B cell (primary cell): ENCODE measurements around the gene MYL7. TPM values are rescaled to one million over a fixed set of nuclear protein-coding genes. Genes with fewer than 3 reads are reported as not detected.

Experiments
- ATAC-seq: fragments of 200-7000 bp; cut with Tn5 transposase; one replicate; pipeline ENCODE4 v1.10.0; 2021; ENCODE audit warnings: low read depth, mild to moderate bottlenecking, moderate number of reproducible peaks, moderate library complexity
- CTCF ChIA-PET: fragments of 350-600 bp; sonication (Branson Sonifier 250); formaldehyde crosslinking; loops from one replicate; lab custom pipeline; 2021; ENCODE audit warnings: antibody characterized with exemption, inconsistent platforms; lab: Charles Lee
- POLR2A ChIA-PET: fragments of 350-600 bp; sonication (Branson Sonifier 250); formaldehyde crosslinking; loops from one replicate; lab custom pipeline; 2021; ENCODE audit warnings: antibody characterized with exemption; lab: Charles Lee
- DNase-seq: peaks from one replicate; pipeline ENCODE4 v3.0.0; 2013
- H2AFZ ChIP-seq: 2 replicates; pipeline ENCODE4 v1.6.1; 2012; ENCODE audit warnings: mild to moderate bottlenecking, low read depth, low read length; ENCODE audit not compliant: insufficient read depth, poor library complexity, severe bottlenecking
- H3K27ac ChIP-seq, 2 donors: 1 replicate in 1 of 2; 2 replicates in 1 of 2; pipeline ENCODE4 v1.5.1; 2012 to 2013; ENCODE audit warnings: low read length in 2 of 2, mild to moderate bottlenecking in 2 of 2, moderate library complexity in 1 of 2
- H3K27me3 ChIP-seq, 4 experiments: fragments of 200-600 bp in 1 of 4; sonication (generic) in 1 of 4; replicated peaks in 1 of 4; 1 replicate in 2 of 4; 2 replicates in 2 of 4; pipeline versions ENCODE4 v1.6.1 to v1.7.0; 2013 to 2016; ENCODE audit warnings: low read length in 3 of 4, mild to moderate bottlenecking in 2 of 4, mixed read lengths in 1 of 4, moderate library complexity in 1 of 4; ENCODE audit not compliant: insufficient read depth in 4 of 4, control insufficient read depth in 3 of 4; ENCODE audit errors: control extremely low read depth in 1 of 4
- H3K36me3 ChIP-seq, 2 experiments: replicated peaks in 1 of 2; 1 replicate in 1 of 2; 2 replicates in 1 of 2; pipeline versions ENCODE4 v1.6.1 to v1.7.1; 2013; ENCODE audit warnings: low read length in 1 of 2; ENCODE audit not compliant: insufficient read depth in 2 of 2, control insufficient read depth in 1 of 2; ENCODE audit errors: control extremely low read depth in 1 of 2, extremely low read depth in 1 of 2
- H3K4me1 ChIP-seq, 2 donors: fragments of 200-600 bp in 1 of 2; sonication (generic) in 1 of 2; 1 replicate in 1 of 2; 2 replicates in 1 of 2; pipeline versions ENCODE4 v1.5.1 to v1.6.1; 2013 to 2017; ENCODE audit warnings: low read length in 2 of 2; ENCODE audit not compliant: control insufficient read depth in 2 of 2, insufficient read depth in 2 of 2
- H3K4me2 ChIP-seq: replicated peaks from 2 replicates; pipeline ENCODE3; 2012; ENCODE audit warnings: mild to moderate bottlenecking, low read depth, low read length; ENCODE audit not compliant: poor library complexity, severe bottlenecking
- H3K4me3 ChIP-seq, 5 experiments: fragments of 200-600 bp in 1 of 5; sonication (generic) in 1 of 5; 1 replicate in 3 of 5; 2 replicates in 2 of 5; pipeline versions ENCODE4 v1.5.1 to v1.7.0; 2011 to 2016; ENCODE audit warnings: low read length in 4 of 5, mild to moderate bottlenecking in 4 of 5, low read depth in 2 of 5, control low read depth in 1 of 5, moderate library complexity in 1 of 5; ENCODE audit not compliant: insufficient read depth in 1 of 5; ENCODE audit errors: control extremely low read depth in 1 of 5, extremely low read depth in 1 of 5
- H3K79me2 ChIP-seq: fragments of 200-600 bp; sonication (generic); one replicate; pipeline ENCODE4 v1.6.0; 2016; ENCODE audit warnings: low read length; ENCODE audit not compliant: control insufficient read depth, insufficient read depth
- H3K9ac ChIP-seq: fragments of 200-600 bp; sonication (generic); 2 replicates; pipeline ENCODE4 v1.6.1; 2017; ENCODE audit warnings: mild to moderate bottlenecking, low read length, moderate library complexity
- H3K9me3 ChIP-seq, 3 donors: one replicate each; pipeline versions ENCODE4 v1.6.1 to v1.7.1; 2013; ENCODE audit warnings: low read length in 2 of 3; ENCODE audit not compliant: control insufficient read depth in 2 of 3, insufficient read depth in 1 of 3; ENCODE audit errors: control extremely low read depth in 1 of 3
- H4K20me1 ChIP-seq: 2 replicates; pipeline ENCODE4 v1.6.0; 2012; ENCODE audit warnings: mild to moderate bottlenecking, low read length; ENCODE audit not compliant: insufficient read depth, control insufficient read depth, poor library complexity, severe bottlenecking
- H3K27ac Mint-ChIP-seq: one replicate; pipeline ENCODE4 v1.8.0; 2021; ENCODE audit warnings: mixed read lengths
- H3K27me3 Mint-ChIP-seq: one replicate; pipeline ENCODE4 v1.8.0; 2021; ENCODE audit warnings: mixed read lengths
- H3K4me1 Mint-ChIP-seq: one replicate; pipeline ENCODE4 v1.8.0; 2021; ENCODE audit warnings: mixed read lengths
- H3K4me3 Mint-ChIP-seq: one replicate; pipeline ENCODE4 v1.8.0; 2021; ENCODE audit warnings: mixed read lengths
- H3K9me3 Mint-ChIP-seq: one replicate; pipeline ENCODE4 v1.8.0; 2022; ENCODE audit warnings: mixed read lengths; ENCODE audit not compliant: insufficient read depth
- EZH2 ChIP-seq: IDR thresholded peaks from 2 replicates; pipeline ENCODE4 v1.6.1; 2012; ENCODE audit warnings: borderline replicate concordance, low read depth, mild to moderate bottlenecking, moderate library complexity, low read length; ENCODE audit not compliant: insufficient read depth, poor library complexity, severe bottlenecking
- WGBS: methylation state at CpG from one replicate; pipeline ENCODE4 v1.1.5; 2013; ENCODE audit warnings: missing lambda C conversion rate; ENCODE audit not compliant: insufficient coverage; 5-methylcytosine and 5-hydroxymethylcytosine counted together
- intact Hi-C: fragments of 100-400 bp; cut with micrococcal nuclease; formaldehyde crosslinking; loops from one replicate; pipeline ENCODE4 v1.10.0; 2022
- polyA plus RNA-seq: library from polyadenylated mRNA; depleted of rRNA; stranded (reverse); fragments of >200 nt; gene quantifications from 2 replicates; pipeline ENCODE4 v1.2.3, GENCODE V29; 2012
- total RNA-seq, 2 donors: library from RNA; stranded (reverse); fragments of 120-200 nt in 1 of 2; gene quantifications; 1 replicate in 1 of 2; 2 replicates in 1 of 2; pipeline versions ENCODE4 v1.2.3 to v1.2.4, GENCODE V29; 2013 to 2022
- TF ChIP-seq, protein P1 (sequence below): fragments of 200-600 bp; IDR thresholded peaks from one replicate; pipeline ENCODE4 v1.8.0; 2022; ENCODE audit warnings: antibody characterized with exemption, mild to moderate bottlenecking

Gene MYL7
- total and polyA plus RNA-seq, 2 donors (not counting 1 experiment from before 2014, with no cell fraction given): not detected

DNA sequence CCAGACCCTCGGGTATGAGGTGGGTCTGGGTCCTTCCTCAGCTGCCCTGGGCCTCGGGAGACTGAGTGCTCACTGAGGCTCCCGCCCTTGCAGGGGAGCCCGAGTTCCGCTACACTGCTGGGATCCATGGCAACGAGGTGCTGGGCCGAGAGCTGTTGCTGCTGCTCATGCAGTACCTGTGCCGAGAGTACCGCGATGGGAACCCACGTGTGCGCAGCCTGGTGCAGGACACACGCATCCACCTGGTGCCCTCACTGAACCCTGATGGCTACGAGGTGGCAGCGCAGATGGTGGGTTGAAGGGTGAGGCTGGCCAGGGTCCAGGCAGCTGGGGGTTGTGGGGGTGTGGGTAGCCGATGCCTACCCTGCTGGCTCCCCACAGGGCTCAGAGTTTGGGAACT, 29.4 kb downstream of the MYL7 start:
- TF ChIP-seq EZH2: no peak
- TF ChIP-seq, protein P1, sequence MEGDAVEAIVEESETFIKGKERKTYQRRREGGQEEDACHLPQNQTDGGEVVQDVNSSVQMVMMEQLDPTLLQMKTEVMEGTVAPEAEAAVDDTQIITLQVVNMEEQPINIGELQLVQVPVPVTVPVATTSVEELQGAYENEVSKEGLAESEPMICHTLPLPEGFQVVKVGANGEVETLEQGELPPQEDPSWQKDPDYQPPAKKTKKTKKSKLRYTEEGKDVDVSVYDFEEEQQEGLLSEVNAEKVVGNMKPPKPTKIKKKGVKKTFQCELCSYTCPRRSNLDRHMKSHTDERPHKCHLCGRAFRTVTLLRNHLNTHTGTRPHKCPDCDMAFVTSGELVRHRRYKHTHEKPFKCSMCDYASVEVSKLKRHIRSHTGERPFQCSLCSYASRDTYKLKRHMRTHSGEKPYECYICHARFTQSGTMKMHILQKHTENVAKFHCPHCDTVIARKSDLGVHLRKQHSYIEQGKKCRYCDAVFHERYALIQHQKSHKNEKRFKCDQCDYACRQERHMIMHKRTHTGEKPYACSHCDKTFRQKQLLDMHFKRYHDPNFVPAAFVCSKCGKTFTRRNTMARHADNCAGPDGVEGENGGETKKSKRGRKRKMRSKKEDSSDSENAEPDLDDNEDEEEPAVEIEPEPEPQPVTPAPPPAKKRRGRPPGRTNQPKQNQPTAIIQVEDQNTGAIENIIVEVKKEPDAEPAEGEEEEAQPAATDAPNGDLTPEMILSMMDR: no peak
- H3K4me3 ChIP-seq: no peak overlapping the region
- intact Hi-C loops: no loop called here
- H3K4me1 ChIP-seq: no peaks in the 10 kb centered on the region
- POLR2A ChIA-PET: interaction anchor here (1.1 kb wide), 2 partner anchors 9 to 46 kb away, joined by 3 read pairs; partner anchors contain the start of gene PGAM2
- CTCF ChIA-PET: no interaction called here
- no peaks in the 10 kb centered on the region for H4K20me1 ChIP-seq
- no peak for ATAC-seq
- Mint-ChIP-seq H3K4me3 (no peak overlapping the region), H3K27ac (no peak overlapping the region), H3K9me3 (no peaks in the 10 kb centered on the region), H3K4me1 (no peaks in the 10 kb centered on the region), H3K27me3 (no peaks in the 10 kb centered on the region)
- DNase-seq: no peak
- H3K27ac ChIP-seq: no peak overlapping the region
- H3K36me3 ChIP-seq: peaks cover 0 to 42% of the 10 kb centered on the region in 2 experiments
- H3K9ac ChIP-seq: no peak overlapping the region
- no peak overlapping the region for H2AFZ ChIP-seq
- no peaks in the 10 kb centered on the region for H3K79me2 ChIP-seq
- no peak overlapping the region for H3K4me2 ChIP-seq
- H3K9me3 ChIP-seq: no peaks in the 10 kb centered on the region
- H3K27me3 ChIP-seq: no peaks in the 10 kb centered on the region
- WGBS: 94% methylated on average over 16 of the region's 16 CpGs

DNA sequence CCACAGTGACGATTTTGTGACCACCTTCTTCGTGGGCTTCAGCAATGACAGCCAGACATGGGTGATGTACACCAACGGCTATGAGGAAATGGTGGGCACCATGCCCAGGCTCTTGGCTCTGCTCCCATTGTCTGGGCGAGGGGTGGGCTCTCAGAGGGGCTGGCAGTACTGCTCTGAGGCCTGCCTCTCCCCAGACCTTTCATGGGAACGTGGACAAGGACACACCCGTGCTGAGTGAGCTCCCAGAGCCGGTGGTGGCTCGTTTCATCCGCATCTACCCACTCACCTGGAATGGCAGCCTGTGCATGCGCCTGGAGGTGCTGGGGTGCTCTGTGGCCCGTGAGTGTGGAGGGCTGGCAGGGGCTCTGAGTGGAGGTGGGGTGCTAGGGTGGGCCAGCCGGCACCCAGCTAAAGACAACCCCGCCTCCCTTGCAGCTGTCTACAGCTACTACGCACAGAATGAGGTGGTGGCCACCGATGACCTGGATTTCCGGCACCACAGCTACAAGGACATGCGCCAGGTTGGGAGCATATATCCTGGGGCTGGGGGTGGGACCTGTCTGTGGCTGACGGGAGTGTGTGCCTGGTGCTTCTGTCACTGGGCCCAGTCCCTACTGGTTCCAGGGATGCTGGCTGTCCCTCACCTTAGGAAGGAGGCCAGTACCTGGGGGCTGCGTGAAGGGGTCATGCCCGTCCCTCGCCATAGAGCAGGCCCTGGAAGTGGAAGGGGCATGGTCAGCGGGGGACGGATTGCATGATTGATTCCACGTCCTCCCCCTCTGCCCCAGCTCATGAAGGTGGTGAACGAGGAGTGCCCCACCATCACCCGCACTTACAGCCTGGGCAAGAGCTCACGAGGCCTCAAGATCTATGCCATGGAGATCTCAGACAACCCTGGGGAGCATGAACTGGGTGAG, 30.2 kb downstream of the MYL7 start:
- 86% methylated on average over 22 of the region's 27 CpGs for WGBS
- H3K27ac ChIP-seq: no peak overlapping the region
- ATAC-seq (no peak), DNase-seq (no peak)
- H3K9me3 ChIP-seq: no peaks in the 10 kb centered on the region
- H2AFZ ChIP-seq: no peak overlapping the region
- peaks cover 0 to 5% of the 10 kb centered on the region in 2 donors for H3K4me1 ChIP-seq
- H3K27me3 Mint-ChIP-seq: no peaks in the 10 kb centered on the region
- H3K27me3 ChIP-seq: no peaks in the 10 kb centered on the region
- no peak overlapping the region for H3K9ac ChIP-seq
- peaks cover 2% of the 10 kb centered on the region for H3K4me1 Mint-ChIP-seq
- intact Hi-C loops: no loop called here
- no peak overlapping the region for H3K4me3 Mint-ChIP-seq
- H3K9me3 Mint-ChIP-seq: no peaks in the 10 kb centered on the region
- no peaks in the 10 kb centered on the region for H3K79me2 ChIP-seq
- peaks cover 0 to 37% of the 10 kb centered on the region in 2 experiments for H3K36me3 ChIP-seq
- TF ChIP-seq, protein P1: no peak
- no peak for TF ChIP-seq EZH2
- POLR2A ChIA-PET: interaction anchor here (1.1 kb wide), 1 partner anchor 45 kb away, joined by 3 read pairs; the partner anchor contains the start of gene PGAM2
- H4K20me1 ChIP-seq: no peaks in the 10 kb centered on the region
- no peak overlapping the region for H3K4me2 ChIP-seq
- no peak overlapping the region for H3K27ac Mint-ChIP-seq
- CTCF ChIA-PET: no interaction called here
- H3K4me3 ChIP-seq: no peak overlapping the region
